ENCODE measurements around the gene RHOG.

RHOG gene

DNA sequence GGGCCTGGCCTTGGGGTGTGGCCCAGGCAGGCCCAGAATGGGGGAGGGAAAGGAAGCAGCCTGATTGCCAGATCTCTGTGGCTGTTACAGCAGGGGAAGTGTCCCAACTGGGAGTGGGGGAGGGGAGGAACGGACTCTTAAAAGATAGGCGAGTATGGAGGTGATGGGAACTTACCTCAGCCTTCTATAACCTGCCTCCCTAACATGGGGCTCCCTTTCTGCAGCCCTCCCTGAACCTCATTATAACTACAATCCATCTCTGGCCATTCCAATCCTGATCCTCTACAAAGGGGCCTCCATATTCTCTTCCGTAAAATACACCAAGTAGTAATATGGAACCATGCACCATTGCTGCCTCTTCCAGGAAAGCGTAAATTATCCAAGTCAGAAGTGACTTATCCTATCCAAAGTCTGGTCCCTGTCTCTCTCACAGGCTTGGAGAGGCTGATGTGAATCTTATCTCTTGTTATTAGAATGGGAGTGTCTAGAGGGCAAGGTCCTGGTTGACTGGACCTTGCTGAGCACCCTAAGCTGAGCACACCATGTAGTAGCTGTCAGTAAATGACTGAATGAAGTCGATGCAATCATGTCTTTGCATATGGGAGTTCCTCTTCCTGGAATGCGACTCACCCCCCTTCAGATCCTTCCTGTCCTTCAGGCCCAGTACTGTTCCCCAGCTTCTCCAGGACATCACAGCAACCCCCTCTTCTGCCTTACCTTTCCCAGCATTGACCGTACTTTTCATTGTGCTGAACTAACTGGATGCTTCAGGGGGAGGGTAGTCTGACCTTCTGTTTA, 5.9 kb downstream of the RHOG start:
- no peak overlapping the region for H3K4me3 ChIP-seq (ENCODE audit: low read depth, low read length)
- TF ChIP-seq, protein P1, sequence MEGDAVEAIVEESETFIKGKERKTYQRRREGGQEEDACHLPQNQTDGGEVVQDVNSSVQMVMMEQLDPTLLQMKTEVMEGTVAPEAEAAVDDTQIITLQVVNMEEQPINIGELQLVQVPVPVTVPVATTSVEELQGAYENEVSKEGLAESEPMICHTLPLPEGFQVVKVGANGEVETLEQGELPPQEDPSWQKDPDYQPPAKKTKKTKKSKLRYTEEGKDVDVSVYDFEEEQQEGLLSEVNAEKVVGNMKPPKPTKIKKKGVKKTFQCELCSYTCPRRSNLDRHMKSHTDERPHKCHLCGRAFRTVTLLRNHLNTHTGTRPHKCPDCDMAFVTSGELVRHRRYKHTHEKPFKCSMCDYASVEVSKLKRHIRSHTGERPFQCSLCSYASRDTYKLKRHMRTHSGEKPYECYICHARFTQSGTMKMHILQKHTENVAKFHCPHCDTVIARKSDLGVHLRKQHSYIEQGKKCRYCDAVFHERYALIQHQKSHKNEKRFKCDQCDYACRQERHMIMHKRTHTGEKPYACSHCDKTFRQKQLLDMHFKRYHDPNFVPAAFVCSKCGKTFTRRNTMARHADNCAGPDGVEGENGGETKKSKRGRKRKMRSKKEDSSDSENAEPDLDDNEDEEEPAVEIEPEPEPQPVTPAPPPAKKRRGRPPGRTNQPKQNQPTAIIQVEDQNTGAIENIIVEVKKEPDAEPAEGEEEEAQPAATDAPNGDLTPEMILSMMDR (IDR thresholded peaks at IDR 0.05; ENCODE audit: borderline replicate concordance, insufficient read depth, low read depth, low read length) = no peak

DNA sequence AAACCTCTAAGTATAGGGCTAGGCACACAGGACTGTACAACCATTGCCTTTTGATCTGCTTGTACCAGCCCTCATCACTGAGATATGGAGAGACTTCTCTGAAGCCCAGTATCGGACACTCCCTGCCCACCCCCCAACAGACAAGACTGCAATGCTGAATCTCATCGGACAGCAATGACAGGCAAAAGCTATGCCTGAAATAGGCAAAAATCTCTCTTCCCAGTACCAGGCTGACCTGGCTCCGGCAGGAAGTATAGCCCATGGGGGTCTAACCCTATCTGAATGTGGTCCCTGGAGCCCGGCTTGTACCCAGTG, 6.5 kb downstream of the RHOG start:
- H3K4me3 ChIP-seq (ENCODE audit: low read depth, low read length) = no peak overlapping the region
- TF ChIP-seq, protein P1 (IDR thresholded peaks at IDR 0.05; ENCODE audit: borderline replicate concordance, insufficient read depth, low read depth, low read length) = no peak

- no peak overlapping the region for H3K4me3 ChIP-seq (ENCODE audit: low read depth, low read length)
- TF ChIP-seq, protein P1 (IDR thresholded peaks at IDR 0.05; ENCODE audit: borderline replicate concordance, insufficient read depth, low read depth, low read length) = no peak
These were observed 7.3 kb downstream of the RHOG start for GRCh38 chr11:3833449-3833848.

- TF ChIP-seq, protein P1 (IDR thresholded peaks at IDR 0.05; ENCODE audit: borderline replicate concordance, insufficient read depth, low read depth, low read length) = no peak
- no peak overlapping the region for H3K4me3 ChIP-seq (ENCODE audit: low read depth, low read length)
These were observed 7.9 kb downstream of the RHOG start for GRCh38 chr11:3832816-3833215.

- TF ChIP-seq, protein P1 (IDR thresholded peaks at IDR 0.05; ENCODE audit: borderline replicate concordance, insufficient read depth, low read depth, low read length) = no peak
- H3K4me3 ChIP-seq (ENCODE audit: low read depth, low read length) = no peak overlapping the region
These were observed 9.2 kb downstream of the RHOG start for GRCh38 chr11:3831378-3832239.

- TF ChIP-seq, protein P1 (IDR thresholded peaks at IDR 0.05; ENCODE audit: borderline replicate concordance, insufficient read depth, low read depth, low read length) = no peak
- H3K4me3 ChIP-seq (ENCODE audit: low read depth, low read length) = no peak overlapping the region
These were observed 10.0 kb downstream of the RHOG start for GRCh38 chr11:3830730-3831129.

Measured in GM12875 (cell line).